HEK293 (cell line): Measurements from ENCODE around the gene PFAS.

Experiments used
- CTCF ChIP-seq: fragments of 450-650 bp; formaldehyde crosslinking; IDR thresholded peaks from 2 replicates; pipeline ENCODE4 v1.5.1; 2016; ENCODE audit warnings: missing biosample characterization, missing genetic modification characterization
- HOXD13 ChIP-seq: sonication (generic); formaldehyde crosslinking; IDR thresholded peaks from 2 replicates; pipeline ENCODE4 v1.8.0; 2022; ENCODE audit warnings: missing genetic modification reagents, borderline replicate concordance
- KLF9 ChIP-seq: fragments of 450-650 bp; formaldehyde crosslinking; IDR thresholded peaks from 2 replicates; pipeline ENCODE4 v1.5.1; 2016; ENCODE audit warnings: missing biosample characterization, missing genetic modification characterization, low read depth
- ZBTB7A ChIP-seq: fragments of 450-650 bp; formaldehyde crosslinking; IDR thresholded peaks from 2 replicates; pipeline ENCODE4 v1.5.1; 2016; ENCODE audit warnings: low read depth, missing biosample characterization, missing genetic modification characterization
- ZBTB8A ChIP-seq: fragments of 450-650 bp; formaldehyde crosslinking; IDR thresholded peaks from 2 replicates; pipeline ENCODE4 v1.5.1; 2016; ENCODE audit warnings: missing biosample characterization, missing genetic modification characterization
- ZNF239 ChIP-seq: fragments of 450-650 bp; formaldehyde crosslinking; IDR thresholded peaks from 2 replicates; pipeline ENCODE4 v1.5.1; 2016; ENCODE audit warnings: missing biosample characterization, missing genetic modification characterization
- ZNF423 ChIP-seq: fragments of 450-650 bp; formaldehyde crosslinking; IDR thresholded peaks from 2 replicates; pipeline ENCODE4 v1.5.1; 2016; ENCODE audit warnings: missing biosample characterization, missing genetic modification characterization
- ZNF510 ChIP-seq: fragments of 450-650 bp; formaldehyde crosslinking; IDR thresholded peaks from 2 replicates; pipeline ENCODE4 v1.5.1; 2018; ENCODE audit warnings: mild to moderate bottlenecking, missing genetic modification characterization, missing biosample characterization; ENCODE audit not compliant: insufficient replicate concordance
- ZNF530 ChIP-seq: fragments of 450-650 bp; formaldehyde crosslinking; IDR thresholded peaks from 2 replicates; pipeline ENCODE4 v1.5.1; 2016; ENCODE audit warnings: low read depth, missing biosample characterization, missing genetic modification characterization
- ZNF623 ChIP-seq: fragments of 450-650 bp; formaldehyde crosslinking; IDR thresholded peaks from 2 replicates; pipeline ENCODE4 v1.5.1; 2016; ENCODE audit warnings: missing biosample characterization, missing genetic modification characterization
- ZNF629 ChIP-seq: fragments of 450-650 bp; formaldehyde crosslinking; IDR thresholded peaks from 2 replicates; pipeline ENCODE4 v1.5.1; 2017; ENCODE audit warnings: missing biosample characterization, missing genetic modification characterization
- ZNF692 ChIP-seq: fragments of 450-650 bp; formaldehyde crosslinking; IDR thresholded peaks from 2 replicates; pipeline ENCODE4 v1.5.1; 2016; ENCODE audit warnings: missing biosample characterization, missing genetic modification characterization

GRCh38 chr17:8289103-8289397, 40.0 kb downstream of the PFAS start:
- TF ChIP-seq CTCF (tag by site-specific recombination) = no peak
- no peak for TF ChIP-seq ZBTB7A
- TF ChIP-seq ZNF623 = no peak
- TF ChIP-seq ZNF423 (tag by site-specific recombination) = no peak
- TF ChIP-seq ZNF692 = no peak
- no peak for TF ChIP-seq ZNF530 (tag by site-specific recombination)
- no peak for TF ChIP-seq ZNF629 (tag by site-specific recombination)
- no peak for TF ChIP-seq ZNF239 (tag by site-specific recombination)
- no peak; the same call in 1 of the 2 replicates for TF ChIP-seq KLF9 (tag by site-specific recombination)
- TF ChIP-seq HOXD13 (CRISPR knock-in tag) = no peak
- TF ChIP-seq ZBTB8A = no peak
- no peak for TF ChIP-seq ZNF510 (tag by site-specific recombination)
